ENCODE measurements around the gene PAPPA.

GRCh38 chr9:116342941-116343340, 189.3 kb downstream of the PAPPA start:
- TF ChIP-seq CTCF (IDR thresholded peaks at IDR 0.05) (no peak), EZH2 (IDR thresholded peaks at IDR 0.05) (no peak)

Data from neural progenitor cell (in vitro differentiated cells).